ENCODE data around the gene POMGNT1.

GRCh38 chr1:46196609-46197008 is 1.6 kb downstream of the POMGNT1 start:
- no peak for TF ChIP-seq TAF1 (IDR thresholded peaks at IDR 0.05; ENCODE audit: low read depth, low read length)
- TF ChIP-seq POLR2AphosphoS5 (IDR thresholded peaks at IDR 0.05; ENCODE audit: low read depth, low read length) = no peak
- TF ChIP-seq POLR2A (IDR thresholded peaks at IDR 0.05; ENCODE audit: low read depth, low read length) = no peak
- TF ChIP-seq PAX5 (IDR thresholded peaks at IDR 0.05; ENCODE audit: insufficient read depth, low read length, severe bottlenecking) = no peak
- TF ChIP-seq SPI1 (IDR thresholded peaks at IDR 0.05; ENCODE audit: low read depth, low read length) = no peak
- TF ChIP-seq POU2F2 (IDR thresholded peaks at IDR 0.05; ENCODE audit: low read depth, low read length) = no peak
